OCI-LY3 (cell line): Measurements from ENCODE around the gene KRTAP10-9.

Source experiments
- CTCF ChIP-seq: fragments of 200-600, 300-600 bp; sonication (generic); IDR thresholded peaks from 2 replicates; pipeline ENCODE4 v1.5.1; 2014; ENCODE audit warnings: antibody characterized with exemption, low read length, low read depth
- EZH2phosphoT487 ChIP-seq: fragments of 200-600 bp; shearing (Covaris generic); IDR thresholded peaks from 2 replicates; pipeline ENCODE4 v1.6.1; 2018; ENCODE audit warnings: antibody characterized with exemption, mixed run types, low read depth

GRCh38 chr21:44632067-44632466, 5.2 kb downstream of the KRTAP10-9 start:
- TF ChIP-seq CTCF (no peak), EZH2phosphoT487 (no peak)
